ENCODE results near the gene STXBP2.
"Not testable (repeated sequence)": the region's sequence is repeated elsewhere in the genome, so short reads cannot be mapped to it uniquely, and the experiment has no call there.

Gene STXBP2

GRCh38 chr19:7635670-7636069 lies 1.2 kb upstream of the STXBP2 start:
- DNase-seq: no peak

DNA sequence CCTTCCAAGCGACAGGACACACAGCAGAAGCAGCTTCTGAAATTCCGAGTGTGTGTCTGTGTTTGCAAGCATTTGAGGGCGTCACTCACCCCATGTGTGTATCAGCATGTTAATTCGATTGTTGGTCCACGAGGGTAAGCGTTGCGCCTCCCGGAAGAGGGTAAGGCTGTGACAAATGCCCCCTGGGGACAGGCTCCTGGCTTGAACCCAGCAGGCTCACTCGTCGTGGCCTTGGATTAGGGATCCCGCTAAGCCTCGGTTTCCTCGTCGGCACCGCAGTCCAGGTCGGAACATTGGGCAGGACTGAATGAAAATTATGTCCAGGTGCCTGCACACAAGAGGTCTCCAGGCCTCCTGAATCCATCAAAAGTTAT lies 606 bp upstream of the STXBP2 start:
- no peak for DNase-seq

DNA sequence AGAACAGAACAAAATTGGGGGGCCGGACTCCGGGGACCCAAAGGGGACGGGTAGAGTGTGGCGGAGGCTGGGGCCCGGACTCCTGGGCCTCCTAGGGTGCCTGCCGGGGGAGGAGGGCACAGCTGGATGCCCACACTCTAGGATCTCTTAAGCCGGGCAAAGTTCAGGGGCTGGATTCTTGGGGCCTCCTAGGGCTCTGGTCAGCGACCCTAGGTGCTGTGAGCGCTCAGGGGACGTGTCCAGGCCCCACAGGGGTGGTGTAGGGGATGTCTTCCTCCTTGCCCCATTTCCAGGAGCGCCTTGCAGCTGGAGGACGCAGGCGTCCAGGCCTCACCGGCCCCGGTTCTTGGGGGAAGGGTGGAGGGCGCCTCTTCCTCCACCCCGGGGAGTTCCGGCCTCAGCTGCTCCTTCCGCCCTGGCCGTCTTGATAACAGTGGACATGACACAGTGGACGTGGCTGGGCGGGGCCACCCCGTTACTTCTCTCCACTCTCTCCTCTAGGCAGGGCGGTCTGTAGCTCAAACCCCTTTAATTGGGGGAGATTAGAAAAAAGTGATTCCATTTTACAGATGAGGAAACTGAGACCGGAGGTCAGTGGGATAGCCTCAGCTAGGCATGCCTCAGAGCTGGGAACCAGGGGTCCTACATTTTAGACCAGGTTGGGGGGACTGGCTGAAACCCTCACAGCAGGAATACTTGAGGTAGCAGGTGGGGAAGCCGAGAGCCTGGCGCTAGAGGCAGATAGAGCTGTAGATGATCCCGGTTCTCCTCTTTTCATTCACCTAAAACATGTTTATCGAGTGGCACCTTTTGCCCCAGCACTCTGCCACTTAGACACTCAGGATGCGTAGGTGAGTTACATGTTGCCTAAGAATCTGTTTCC lies 705 bp downstream of the STXBP2 start:
- no peak for DNase-seq

GRCh38 chr19:7638802-7639465 lies 2.0 kb downstream of the STXBP2 start:
- DNase-seq: no peak

DNA sequence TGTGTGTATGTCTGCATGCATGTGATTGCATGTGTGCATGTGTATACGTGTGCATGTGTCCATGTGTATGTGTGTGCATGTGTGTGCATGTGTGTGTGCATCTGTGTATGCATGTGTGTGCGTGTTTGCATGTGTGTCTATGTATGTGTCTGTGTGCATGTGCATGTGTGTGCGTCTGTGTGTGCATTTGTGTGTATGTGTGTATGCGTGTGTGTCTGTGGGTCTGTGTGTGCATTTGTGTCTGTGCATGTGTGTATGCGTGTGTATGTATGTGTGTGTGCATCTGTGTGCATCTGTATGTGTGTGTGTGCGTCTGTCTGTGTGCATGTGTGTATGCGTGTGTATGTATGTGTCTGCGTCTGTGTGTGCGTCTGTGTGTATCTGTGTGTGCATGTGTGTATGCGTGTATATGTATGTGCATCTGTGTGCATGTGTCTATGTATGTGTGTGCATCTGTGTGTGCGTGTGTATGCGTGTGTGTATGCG lies 3.0 kb downstream of the STXBP2 start:
- DNase-seq: no peak

- no peak for DNase-seq
Measured at GRCh38 chr19:7640803-7641202, 3.9 kb downstream of the STXBP2 start.

GRCh38 chr19:7641290-7642276 lies 4.7 kb downstream of the STXBP2 start:
- no peak for DNase-seq

DNA sequence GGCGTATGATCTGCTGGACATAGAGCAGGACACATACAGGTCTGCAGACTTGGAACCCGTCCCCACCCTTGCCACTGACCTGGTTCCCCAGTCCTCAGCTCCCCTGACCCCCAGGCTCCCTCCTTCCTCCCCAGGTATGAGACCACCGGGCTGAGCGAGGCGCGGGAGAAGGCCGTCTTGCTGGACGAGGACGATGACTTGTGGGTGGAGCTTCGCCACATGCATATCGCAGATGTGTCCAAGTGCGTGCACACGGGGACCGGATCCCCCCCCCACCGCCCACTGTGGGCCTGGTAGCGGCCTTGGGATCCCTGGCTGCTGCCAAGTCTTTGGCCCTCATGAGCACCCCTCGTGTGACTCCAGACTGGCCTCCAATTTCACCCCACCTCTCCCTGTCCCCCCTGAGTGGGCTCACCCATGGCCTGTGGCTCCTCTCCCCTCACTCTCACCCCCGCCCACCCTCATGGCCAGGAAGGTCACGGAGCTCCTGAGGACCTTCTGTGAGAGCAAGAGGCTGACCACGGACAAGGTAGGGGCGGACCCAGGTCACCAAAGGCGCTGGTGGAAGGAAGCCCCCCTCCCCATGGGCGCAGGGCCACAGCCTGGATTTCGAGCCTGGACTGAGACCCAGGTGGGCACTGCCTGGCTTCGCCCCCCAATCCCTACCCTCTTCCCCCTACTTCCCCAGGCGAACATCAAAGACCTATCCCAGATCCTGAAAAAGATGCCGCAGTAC lies 5.6 kb downstream of the STXBP2 start:
- no peak for DNase-seq

DNA sequence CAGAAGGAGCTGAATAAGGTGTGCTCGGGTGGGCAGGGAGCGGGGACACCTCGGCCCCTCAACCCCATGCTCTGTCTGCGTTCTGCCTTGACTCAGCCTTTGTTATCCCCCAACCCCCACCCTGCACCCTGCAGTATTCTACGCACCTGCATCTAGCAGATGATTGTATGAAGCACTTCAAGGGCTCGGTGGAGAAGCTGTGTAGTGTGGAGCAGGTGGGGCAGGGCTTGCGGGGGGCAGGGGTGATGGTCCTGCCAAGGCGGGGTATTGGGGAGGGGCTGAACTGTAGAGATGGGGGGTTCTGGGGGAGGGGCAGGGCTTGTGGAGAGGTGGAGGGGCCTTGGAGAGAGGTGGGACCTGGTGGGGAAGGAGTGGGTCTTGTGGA lies 6.1 kb downstream of the STXBP2 start:
- DNase-seq: no peak

DNA sequence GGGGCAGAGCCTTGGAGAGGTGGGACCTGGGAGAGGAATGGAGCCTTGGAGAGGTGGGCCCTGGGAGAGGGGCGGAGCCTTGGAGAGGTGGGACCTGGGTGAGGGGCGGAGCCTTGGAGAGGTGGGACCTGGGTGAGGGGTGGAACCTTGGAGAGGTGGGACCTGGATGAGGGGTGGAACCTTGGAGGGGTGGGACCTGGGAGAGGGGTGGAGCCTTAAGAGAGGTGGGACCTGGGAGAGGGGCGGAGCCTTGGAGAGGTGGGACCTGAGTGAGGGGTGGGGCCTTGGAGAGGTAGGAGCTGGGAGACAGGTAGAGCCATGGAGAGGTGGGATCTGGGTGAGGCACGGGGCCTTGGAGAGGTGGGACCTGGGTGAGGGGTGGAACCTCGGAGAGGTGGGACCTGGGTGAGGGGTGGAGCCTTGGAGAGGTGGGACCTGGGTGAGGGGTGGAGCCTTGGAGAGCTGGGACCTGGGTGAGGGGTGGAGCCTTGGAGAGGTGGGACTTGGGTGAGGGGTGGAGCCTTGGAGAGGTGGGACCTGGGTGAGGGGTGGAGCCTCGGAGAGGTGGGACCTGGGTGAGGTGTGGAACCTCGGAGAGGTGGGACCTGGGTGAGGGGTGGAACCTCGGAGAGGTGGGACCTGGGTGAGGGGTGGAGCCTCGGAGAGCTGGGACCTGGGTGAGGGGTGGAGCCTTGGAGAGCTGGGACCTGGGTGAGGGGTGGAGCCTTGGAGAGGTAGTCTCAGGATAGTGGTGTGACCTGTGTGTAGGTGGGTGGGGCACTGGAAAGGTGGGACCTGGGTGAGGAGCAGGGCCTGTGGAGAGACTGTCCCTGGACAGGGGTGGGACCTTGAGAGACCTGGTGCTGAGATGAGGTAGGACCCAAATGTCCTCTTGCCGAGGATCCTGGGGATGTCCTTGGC lies 7.0 kb downstream of the STXBP2 start:
- not testable (repeated sequence) for DNase-seq

- DNase-seq: no peak
Measured at GRCh38 chr19:7644550-7644877, 7.6 kb downstream of the STXBP2 start.

- no peak for DNase-seq
Measured at GRCh38 chr19:7645163-7645562, 8.3 kb downstream of the STXBP2 start.

DNA sequence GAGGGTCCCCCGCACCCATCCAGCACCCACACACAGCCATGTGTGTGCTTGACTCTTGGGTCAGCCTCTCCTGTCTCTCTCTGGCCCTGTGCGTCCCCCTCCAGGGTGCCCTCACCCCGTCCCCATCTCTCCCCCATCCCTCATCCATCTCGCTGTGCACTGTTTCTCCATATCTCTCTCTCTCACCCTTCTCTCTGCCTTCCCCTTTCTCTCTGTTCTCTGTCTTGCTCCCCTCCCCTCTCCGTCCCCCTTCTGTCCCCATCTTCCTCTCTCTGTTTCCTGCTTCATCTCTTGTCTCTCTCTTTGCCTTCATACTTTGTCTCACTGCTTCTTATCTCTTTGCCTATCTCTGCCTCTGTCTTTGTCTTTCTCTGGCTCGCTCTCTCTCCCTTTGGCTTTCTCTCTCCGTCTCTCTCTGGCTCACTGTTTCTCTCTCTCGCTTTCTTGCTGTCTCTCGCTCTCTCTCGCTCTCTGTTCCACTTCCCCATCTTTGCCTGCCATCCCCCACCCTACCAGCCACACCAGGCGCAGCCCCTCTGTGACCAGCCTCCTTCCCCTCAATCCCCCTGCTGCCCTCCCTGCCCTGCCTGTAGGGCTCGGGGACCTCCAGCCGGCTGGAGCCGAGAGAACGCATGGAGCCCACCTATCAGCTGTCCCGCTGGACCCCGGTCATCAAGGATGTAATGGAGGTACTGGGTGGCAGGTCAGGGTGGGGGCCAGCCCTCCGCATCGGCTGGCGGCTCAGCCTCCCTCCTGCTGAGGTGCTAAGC lies 8.9 kb downstream of the STXBP2 start:
- DNase-seq: no peak

DNA sequence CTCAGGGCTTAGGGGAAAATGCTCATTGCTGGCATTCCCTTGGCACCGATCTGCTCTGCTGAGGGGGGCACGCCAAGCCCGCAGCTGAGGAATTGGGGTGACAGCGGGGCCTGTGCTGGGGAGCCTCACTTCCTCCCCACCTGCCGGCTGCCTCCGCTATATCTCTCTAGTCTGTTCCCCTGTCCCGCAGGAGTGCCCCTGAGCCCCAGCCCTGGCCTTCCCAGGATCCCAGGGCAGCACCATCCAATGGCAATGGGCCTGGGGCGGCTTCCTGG lies 9.5 kb downstream of the STXBP2 start:
- no peak for DNase-seq

GRCh38 chr19:7647156-7647555 lies 10.2 kb downstream of the STXBP2 start:
- no peak for DNase-seq

GRCh38 chr19:7648265-7649014 lies 11.5 kb downstream of the STXBP2 start:
- DNase-seq: no peak

DNA sequence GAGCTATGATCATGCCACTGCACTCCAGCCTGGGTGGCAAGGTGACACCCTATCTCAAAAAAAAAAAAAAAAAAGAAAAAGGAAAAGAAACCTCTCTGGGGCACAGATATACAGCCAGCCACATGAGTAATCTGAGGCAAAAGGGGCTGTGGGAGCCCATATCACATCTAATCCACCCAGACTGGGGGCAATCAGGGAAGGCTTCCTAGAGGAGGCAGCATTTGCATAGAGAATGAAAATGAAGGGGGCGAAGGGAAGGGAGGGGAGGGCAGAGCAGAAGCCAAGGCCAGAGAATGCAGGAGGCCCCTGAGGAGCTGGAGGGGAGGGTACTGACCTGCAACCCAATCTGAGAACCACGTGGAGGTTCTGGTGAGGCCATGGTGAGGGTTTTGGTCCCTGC lies 13.2 kb downstream of the STXBP2 start:
- no peak for DNase-seq

- peak; percentile 78 to 84 for DNase-seq
Measured at GRCh38 chr19:7652061-7652641, 15.2 kb downstream of the STXBP2 start.

DNA sequence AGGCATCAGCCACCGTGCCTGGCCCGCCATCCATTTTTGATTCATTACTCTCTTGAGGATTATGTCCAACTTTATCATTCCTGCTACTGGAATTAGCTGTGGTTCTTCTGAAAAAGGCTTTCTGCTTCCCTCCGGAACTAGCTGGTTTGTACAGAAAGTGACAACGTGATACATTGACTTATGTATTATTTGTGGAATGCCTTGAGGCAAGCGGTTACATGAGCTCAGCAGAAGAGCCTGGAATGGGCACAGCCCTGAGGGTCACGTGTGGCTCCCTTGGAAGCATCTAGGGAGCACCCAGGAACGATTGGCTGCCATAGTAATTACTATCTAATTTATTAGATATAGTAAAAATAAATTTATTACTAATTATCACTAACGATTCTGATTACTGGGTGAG lies 17.5 kb downstream of the STXBP2 start:
- DNase-seq: no peak

GRCh38 chr19:7655581-7655980 lies 18.7 kb downstream of the STXBP2 start:
- DNase-seq: no peak
